Measurements from ENCODE around the gene ZMYM4.
"Not testable (repeated sequence)": the region's sequence is repeated elsewhere in the genome, so short reads cannot be mapped to it uniquely, and the experiment has no call there.

ZMYM4 gene

DNA sequence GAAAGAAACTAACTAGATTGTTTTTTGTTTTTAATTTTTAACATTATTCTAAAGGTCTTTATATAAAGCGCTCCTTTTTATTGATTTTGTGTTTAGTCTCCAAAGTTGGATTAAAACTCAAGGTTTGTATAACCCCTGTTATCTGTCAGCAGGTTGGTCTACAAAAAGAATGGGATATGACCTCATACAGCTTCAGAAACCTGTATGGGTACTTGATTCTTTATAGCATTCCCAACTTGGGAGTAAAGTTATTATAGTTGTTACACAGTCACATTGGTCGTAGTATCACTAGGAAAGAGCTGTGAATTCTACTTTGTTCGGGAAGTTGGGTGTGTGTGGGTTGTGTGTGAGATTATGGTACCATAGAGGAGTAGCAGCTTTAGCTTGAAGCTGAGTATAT is 52.4 kb downstream of the ZMYM4 start:
- no peak overlapping the region for H3K4me3 ChIP-seq (ENCODE audit: low read depth, low read length)
- H3K4me1 ChIP-seq: no peaks in the 10 kb centered on the region
- TF ChIP-seq, protein P1, sequence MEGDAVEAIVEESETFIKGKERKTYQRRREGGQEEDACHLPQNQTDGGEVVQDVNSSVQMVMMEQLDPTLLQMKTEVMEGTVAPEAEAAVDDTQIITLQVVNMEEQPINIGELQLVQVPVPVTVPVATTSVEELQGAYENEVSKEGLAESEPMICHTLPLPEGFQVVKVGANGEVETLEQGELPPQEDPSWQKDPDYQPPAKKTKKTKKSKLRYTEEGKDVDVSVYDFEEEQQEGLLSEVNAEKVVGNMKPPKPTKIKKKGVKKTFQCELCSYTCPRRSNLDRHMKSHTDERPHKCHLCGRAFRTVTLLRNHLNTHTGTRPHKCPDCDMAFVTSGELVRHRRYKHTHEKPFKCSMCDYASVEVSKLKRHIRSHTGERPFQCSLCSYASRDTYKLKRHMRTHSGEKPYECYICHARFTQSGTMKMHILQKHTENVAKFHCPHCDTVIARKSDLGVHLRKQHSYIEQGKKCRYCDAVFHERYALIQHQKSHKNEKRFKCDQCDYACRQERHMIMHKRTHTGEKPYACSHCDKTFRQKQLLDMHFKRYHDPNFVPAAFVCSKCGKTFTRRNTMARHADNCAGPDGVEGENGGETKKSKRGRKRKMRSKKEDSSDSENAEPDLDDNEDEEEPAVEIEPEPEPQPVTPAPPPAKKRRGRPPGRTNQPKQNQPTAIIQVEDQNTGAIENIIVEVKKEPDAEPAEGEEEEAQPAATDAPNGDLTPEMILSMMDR (IDR thresholded peaks at IDR 0.05; ENCODE audit: low read depth, low read length): no peak
- DNase-seq: no peak
- no peaks in the 10 kb centered on the region for H3K27me3 ChIP-seq
- no peaks in the 10 kb centered on the region for H3K36me3 ChIP-seq
- no peaks in the 10 kb centered on the region for H3K9me3 ChIP-seq

DNA sequence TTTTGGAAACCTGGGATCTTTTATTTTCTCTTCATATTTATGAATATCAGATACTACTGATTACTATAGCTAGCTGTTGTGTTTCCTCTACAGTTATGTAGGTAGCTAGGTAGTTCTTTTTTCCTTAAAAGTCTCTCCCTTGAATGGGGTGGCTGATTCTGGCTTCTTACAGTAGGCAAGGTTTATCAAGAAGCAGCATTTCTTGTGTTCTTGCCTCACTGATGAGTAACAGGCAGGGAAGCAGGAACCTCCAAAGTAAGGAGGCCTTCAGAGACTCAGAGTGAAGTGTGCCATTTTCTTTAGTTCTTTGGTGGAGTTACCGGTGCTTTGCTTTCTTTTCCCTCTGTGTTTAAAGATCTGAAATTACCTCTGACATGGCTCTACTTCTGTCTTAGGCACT is 56.0 kb downstream of the ZMYM4 start:
- Histone ChIP-seq H3K4me1 (no peaks in the 10 kb centered on the region), H3K4me3 (ENCODE audit: low read depth, low read length) (no peak overlapping the region), H3K27me3 (no peaks in the 10 kb centered on the region), H3K36me3 (no peaks in the 10 kb centered on the region), H3K9me3 (no peaks in the 10 kb centered on the region)
- TF ChIP-seq, protein P1 (IDR thresholded peaks at IDR 0.05; ENCODE audit: low read depth, low read length): no peak
- DNase-seq: no peak

DNA sequence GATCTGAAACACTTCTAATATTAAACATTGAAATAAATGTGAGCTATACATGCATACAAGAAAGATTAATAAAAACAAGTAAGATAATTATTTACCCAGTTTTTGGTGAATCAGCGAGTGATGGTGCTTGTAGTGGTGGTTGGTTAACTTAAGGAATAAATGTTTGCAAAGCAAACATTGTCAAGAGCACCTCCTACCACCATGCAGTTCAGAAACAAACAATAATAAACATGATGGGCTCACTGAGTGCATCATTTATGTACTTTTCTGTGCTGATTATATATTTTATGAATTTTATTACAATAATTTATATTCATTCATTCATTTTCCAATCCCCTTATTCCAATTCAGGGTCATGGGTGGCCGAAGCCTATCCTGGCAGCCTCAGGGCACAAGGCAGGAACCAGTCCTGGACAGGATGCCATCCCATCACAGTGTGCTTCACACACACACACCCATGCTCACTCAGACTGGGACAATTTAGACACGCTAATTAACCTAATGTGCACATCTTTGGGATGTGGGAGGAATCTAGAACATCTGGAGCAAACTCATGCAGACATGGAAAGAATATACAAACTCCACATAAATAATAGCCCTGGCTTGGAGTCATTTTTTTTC is 57.8 kb downstream of the ZMYM4 start:
- H3K4me3 ChIP-seq (ENCODE audit: low read depth, low read length): no peak overlapping the region
- no peaks in the 10 kb centered on the region for H3K4me1 ChIP-seq
- H3K9me3 ChIP-seq: no peaks in the 10 kb centered on the region
- no peak for DNase-seq
- TF ChIP-seq, protein P1 (IDR thresholded peaks at IDR 0.05; ENCODE audit: low read depth, low read length): no peak
- no peaks in the 10 kb centered on the region for H3K36me3 ChIP-seq
- H3K27me3 ChIP-seq: no peaks in the 10 kb centered on the region

DNA sequence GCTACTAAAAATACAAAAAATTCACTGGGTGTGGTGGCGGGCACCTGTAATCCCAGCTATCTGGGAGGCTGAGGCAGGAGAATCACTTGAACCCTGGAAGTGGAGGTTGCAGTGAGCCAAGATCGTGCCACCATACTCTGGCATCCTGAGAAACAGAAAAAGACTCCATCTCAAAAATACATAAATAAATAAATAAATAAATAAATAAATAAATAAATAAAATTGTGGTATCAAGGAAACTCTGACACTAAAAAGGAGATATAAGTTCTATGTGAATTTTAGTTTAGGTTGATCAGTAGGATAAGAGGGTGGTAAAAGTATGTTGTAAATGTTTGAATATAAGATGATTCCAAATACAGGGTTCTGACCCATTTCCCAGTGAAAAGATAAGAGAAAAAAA is 63.1 kb downstream of the ZMYM4 start:
- not testable (repeated sequence) for H3K36me3 ChIP-seq; H3K4me1 ChIP-seq; H3K9me3 ChIP-seq; H3K27me3 ChIP-seq; DNase-seq; H3K4me3 ChIP-seq (ENCODE audit: low read depth, low read length)

- H3K36me3 ChIP-seq: no peaks in the 10 kb centered on the region
- no peak overlapping the region for H3K4me3 ChIP-seq (ENCODE audit: low read depth, low read length)
- no peaks in the 10 kb centered on the region for H3K27me3 ChIP-seq
- no peaks in the 10 kb centered on the region for H3K4me1 ChIP-seq
- no peaks in the 10 kb centered on the region for H3K9me3 ChIP-seq
- DNase-seq: no peak
- TF ChIP-seq, protein P1 (IDR thresholded peaks at IDR 0.05; ENCODE audit: low read depth, low read length): no peak
Measured at GRCh38 chr1:35334485-35334884, 66.0 kb downstream of the ZMYM4 start.

DNA sequence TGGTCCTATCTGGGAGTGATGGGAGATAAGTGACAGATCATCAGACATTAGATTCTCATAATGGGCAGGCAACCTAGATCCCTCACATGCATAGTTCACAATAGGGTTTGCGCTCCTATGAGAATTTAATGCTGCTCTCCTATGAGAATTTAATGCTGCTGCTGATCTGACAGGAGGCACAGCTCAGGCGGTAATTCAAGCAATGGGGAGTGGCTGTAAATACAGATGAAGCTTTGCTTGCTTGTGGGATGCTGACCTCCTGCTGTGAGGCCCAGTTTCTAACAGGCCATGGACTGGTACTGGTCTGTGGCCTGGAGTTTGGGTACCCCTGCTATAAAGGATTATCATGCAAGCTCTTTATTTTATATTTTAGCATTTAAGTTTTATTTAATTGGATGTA is 72.0 kb downstream of the ZMYM4 start:
- H3K27me3 ChIP-seq: no peaks in the 10 kb centered on the region
- no peaks in the 10 kb centered on the region for H3K36me3 ChIP-seq
- DNase-seq: no peak
- H3K4me3 ChIP-seq (ENCODE audit: low read depth, low read length): no peak overlapping the region
- H3K4me1 ChIP-seq: no peaks in the 10 kb centered on the region
- no peaks in the 10 kb centered on the region for H3K9me3 ChIP-seq
- TF ChIP-seq, protein P1 (IDR thresholded peaks at IDR 0.05; ENCODE audit: low read depth, low read length): no peak
